UCSD-AML1 (cell line): Measurements from ENCODE around the gene SLC22A4.

Source experiments
- DNase-seq: peaks from one replicate; lab custom pipeline; 2025; ENCODE audit not compliant: unreplicated experiment; lab: John Stamatoyannopoulos, UW

SLC22A4 gene

DNA sequence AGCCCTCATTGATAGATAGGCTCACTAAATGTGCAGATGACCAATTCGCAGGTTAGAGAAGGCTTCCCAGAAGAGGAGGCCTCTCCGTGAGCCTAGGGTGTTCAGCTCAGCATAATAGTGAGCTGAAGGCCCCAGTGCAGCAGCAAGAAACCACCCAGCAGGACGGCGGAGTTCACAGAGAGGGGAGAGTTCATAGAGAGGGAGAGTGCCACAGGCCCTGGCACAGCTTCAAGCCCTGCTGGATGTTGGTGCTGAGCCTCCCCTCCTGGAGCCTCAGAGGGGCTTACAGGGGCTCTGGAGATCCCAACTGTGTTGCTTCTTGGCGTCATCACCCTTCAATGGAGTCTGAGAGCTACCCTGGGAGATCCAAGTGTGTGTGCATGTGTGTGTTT, 77.4 kb downstream of the SLC22A4 start:
- no peak for DNase-seq

DNA sequence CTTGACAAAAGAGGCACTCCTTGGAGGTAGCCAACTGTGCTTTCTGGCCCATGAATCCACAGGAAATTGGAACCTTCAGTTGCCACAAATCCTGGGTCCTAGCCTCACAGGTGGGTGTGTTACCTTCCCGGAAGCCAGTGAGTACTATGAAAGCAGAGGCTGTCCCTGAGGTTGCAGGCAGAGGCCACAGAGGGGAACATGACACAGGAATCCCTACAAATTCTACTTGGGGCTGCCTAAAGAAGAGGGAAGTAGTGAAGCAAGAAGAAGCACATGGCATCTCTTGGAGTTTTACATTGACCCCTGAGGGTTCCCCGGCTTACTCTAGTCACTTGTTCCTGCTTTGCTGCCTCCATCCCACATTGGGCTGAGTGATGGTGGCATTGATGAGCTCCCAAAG, 77.9 kb downstream of the SLC22A4 start:
- DNase-seq: no peak

- no peak for DNase-seq
Observed at GRCh38 chr5:132372542-132372941, 78.3 kb downstream of the SLC22A4 start.

DNA sequence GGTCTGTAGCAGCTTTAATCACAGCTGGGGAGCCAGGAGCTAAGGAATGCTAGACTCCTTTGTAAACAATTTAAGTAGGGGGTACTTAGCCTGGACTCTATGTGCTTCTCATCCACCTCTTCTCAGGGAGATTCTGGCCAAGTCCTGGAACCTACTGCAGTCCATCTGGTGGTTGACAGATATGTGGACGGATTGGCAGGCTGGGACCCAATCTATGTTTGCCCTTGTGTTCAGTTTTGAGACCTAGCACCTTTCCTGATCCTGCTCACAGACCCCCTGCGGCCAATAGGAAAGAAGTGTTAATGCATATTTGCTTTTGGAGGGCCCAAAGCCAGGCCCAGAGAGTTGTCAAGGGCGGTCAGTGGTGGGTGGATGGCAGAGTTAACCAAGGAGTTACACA, 81.8 kb downstream of the SLC22A4 start:
- no peak for DNase-seq

GRCh38 chr5:132376694-132377641, 82.8 kb downstream of the SLC22A4 start:
- DNase-seq: no peak

- DNase-seq: no peak
Observed at GRCh38 chr5:132377738-132378137, 83.5 kb downstream of the SLC22A4 start.

GRCh38 chr5:132378580-132378979, 84.4 kb downstream of the SLC22A4 start:
- no peak for DNase-seq

DNA sequence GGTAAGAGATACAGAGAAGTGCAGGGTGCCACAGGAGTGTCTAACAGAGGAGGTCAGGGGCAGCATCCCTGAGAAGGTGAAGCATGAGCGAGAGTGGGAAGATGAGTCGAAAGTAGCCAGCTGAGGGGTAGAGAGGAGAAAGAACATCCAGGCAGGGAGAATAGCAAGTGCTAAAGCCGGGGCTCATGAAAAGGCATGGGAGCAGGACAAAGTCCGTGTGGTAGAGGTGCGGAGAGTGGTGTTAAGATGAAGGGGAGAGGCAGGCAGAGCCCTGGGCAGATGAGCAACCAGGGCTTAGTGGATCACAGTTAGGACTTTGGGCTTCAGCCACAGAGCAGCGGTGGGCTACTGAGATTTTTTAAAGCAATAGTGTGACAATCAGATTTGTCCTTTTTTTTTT, 85.9 kb downstream of the SLC22A4 start:
- no peak for DNase-seq

DNA sequence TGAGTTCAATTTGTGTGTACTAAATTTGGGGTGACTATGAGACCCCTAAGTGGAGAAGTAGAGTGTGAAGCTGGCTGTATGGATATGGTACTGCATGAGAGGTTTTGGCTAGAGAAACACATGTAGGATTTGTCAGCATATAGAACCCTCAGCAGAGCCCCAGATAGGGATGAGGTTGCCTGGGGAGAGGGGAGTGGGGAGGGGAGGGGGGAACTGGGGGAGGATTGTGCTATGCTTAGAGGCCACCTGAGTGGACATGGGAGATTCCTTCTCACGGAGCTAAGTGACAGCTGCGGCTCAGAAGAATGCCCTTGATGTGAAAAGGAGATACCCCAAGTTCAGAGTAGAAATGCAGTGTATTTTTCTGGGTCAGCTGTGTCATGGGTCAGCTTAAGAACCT, 86.5 kb downstream of the SLC22A4 start:
- no peak for DNase-seq

GRCh38 chr5:132381614-132382013, 87.4 kb downstream of the SLC22A4 start:
- DNase-seq: no peak

GRCh38 chr5:132383261-132383660, 89.1 kb downstream of the SLC22A4 start:
- DNase-seq: no peak

DNA sequence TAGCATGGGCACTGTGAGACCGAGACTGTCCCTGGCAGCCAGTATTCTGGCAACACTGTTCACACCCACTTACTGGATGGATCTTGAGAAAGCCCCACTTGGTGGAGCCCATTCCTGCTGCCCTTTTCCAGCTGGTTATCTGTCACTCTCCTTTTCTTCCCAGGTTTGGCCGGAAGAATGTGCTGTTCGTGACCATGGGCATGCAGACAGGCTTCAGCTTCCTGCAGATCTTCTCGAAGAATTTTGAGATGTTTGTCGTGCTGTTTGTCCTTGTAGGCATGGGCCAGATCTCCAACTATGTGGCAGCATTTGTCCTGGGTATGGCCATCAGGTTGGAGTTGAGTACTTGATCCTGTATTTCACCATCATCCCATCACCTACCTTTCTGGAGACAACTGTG, 89.8 kb downstream of the SLC22A4 start:
- no peak for DNase-seq

GRCh38 chr5:132384506-132385050, 90.4 kb downstream of the SLC22A4 start:
- DNase-seq: no peak

- peak; percentile 56 for DNase-seq
Observed at GRCh38 chr5:132385326-132386105, 91.3 kb downstream of the SLC22A4 start.

- peak; percentile 77 for DNase-seq
Observed at GRCh38 chr5:132386644-132387286, 92.6 kb downstream of the SLC22A4 start.

DNA sequence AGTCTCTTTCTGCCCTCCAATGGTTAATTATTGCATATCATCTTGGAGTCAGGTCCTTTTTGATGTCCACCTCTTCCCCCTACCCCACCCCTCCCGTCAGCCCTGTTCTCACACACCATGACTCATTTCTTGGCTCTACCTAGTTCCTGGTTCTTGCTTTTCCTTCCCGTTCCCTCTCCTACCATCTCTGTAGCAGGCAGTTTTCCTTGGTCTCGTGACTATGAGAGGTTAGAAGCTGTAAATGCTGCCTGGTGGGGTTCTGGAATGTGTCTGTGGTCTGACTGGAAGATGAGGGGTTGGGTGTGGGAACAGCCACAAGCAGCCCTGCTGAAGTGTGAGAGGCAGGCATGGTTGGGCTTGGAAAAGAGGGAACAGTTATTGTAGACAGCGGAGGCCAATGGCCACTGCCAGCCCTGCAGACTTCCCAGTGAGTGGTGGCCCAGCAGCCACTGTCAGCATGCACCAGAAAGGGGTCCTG, 93.5 kb downstream of the SLC22A4 start:
- DNase-seq: no peak

GRCh38 chr5:132388244-132389050, 94.3 kb downstream of the SLC22A4 start:
- DNase-seq: no peak

- no peak for DNase-seq
Observed at GRCh38 chr5:132389051-132389331, 94.8 kb downstream of the SLC22A4 start.

DNA sequence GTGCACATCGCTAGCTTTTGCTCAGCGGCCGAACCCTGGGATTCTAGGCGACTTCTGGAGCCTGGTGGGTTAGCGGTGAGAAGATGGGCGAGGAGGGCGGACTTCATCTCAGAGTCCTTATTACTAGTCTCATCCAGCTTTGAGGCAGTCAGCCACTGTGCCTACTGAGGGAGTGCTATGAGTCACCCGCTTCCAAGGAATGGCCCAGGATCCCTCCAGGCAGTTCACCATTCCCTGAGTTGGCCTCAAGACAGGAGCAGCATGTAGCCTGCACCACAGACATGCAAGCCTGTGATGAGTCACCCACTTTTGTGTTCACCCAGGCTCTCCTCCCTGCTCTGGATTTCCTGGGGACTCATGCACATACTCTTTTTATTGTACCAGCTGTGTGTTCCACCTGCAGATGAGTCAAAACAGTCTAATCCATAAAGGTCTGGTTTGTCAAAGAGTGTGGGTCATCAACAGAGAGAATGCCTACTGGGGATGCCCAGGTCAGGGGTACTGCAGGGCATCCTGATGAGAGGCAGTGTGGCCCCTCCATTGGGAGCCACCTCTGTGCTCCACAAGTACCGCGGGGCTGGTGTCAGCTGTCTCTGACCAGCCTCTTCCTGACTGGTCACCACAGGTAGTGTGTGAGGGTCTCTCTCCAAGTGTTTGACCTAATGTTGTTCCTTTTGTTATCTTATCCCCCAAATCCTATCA, 95.5 kb downstream of the SLC22A4 start:
- no peak for DNase-seq

GRCh38 chr5:132391247-132391646, 97.1 kb downstream of the SLC22A4 start:
- no peak for DNase-seq
